HG03558 (cell line): ENCODE results near the gene DYTN.

Experiments used
- ATAC-seq: cut with Tn5 transposase; IDR thresholded peaks from one replicate; pipeline ENCODE4 v1.9.1; 2021; ENCODE audit warnings: moderate number of reproducible peaks; ENCODE audit not compliant: unreplicated experiment; ENCODE audit errors: extremely low read depth

Gene DYTN

DNA sequence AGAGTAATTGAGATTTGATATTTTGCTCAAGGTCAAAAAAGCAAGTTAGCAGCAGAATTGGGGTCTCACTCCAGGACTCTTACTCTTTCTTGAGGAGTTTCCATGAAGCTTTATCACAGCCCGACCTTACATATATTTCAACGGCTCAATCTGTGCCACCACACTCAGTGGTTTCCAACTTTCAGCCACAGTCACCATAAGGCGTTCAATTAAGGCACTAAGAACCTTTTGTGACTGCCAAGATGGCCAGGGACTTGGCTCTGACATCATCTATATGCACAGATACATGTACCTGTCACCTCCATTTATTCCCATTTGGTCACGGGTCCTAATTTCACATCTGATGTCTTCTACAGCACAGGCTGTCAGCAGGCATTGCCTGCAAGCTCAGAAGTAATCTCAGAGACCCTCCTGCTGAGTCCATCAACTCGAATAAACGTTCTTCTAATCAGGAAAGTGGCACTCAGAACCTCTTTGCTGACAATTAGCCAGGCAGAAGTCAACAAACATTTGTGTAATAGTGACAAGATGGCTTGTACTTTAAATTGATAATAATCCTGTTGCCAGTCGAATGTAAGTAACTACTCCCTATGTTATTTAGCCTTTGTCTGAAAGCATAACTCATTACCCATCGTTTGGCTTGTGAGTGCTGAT, 16.1 kb downstream of the DYTN start:
- no peak for ATAC-seq

DNA sequence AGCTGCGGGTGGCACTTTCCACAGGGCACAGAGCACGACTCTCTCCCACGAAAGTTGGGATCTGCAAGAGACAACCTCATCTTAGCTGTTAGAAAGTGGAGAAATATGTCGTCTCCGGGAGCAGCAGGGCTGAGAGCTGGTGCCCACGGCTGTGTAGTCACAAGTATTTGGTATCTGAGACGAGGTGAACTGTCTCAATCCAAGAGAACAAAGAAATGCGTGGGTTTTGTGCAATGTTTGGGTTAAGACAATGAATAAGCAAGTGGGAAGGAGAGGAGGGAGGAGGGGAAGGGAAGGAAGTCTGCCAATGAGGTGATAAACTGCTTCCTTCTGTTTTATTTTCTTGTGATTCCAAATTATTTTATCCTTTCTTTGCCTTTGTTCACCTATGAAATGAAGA, 18.0 kb downstream of the DYTN start:
- ATAC-seq = no peak

DNA sequence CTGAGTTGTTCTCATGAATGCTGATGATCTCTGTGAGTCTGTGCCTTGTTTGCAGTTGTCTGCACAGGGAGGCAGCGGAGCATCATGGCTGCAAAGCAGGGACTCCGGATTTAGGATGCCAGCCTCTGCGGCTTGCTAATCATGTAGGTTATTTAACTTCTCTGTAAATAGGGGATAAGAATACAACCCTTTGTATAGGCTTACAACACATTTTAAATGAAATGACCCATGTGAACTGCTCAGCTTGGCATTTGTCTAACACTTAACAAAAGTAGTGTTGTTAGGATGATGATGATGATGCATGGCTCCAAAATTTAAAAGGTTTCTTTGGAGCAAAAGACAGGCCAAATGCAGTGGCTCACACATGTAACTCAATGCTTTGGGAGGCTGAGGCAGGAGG, 19.4 kb downstream of the DYTN start:
- no peak for ATAC-seq

DNA sequence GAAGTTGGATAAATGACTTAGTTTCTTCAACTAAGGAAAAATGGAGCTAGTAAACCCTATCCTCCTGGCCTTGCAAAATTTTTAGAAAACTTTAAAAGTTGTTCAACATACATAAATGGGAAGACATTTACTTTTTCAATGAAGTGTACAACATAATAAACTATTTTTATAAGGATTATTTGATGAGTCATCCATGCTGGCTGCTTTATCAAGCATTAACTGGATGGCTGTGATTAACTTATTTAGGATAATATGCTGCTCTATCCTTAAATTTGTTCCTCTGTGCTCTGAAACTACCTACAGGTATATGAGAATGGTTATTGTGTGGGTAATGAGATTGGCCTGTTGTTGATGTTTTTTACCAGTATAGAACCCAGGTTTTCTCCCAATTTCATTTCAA, 21.3 kb downstream of the DYTN start:
- ATAC-seq = no peak

- ATAC-seq = no peak
These were observed 24.6 kb downstream of the DYTN start for GRCh38 chr2:206693399-206694137.

DNA sequence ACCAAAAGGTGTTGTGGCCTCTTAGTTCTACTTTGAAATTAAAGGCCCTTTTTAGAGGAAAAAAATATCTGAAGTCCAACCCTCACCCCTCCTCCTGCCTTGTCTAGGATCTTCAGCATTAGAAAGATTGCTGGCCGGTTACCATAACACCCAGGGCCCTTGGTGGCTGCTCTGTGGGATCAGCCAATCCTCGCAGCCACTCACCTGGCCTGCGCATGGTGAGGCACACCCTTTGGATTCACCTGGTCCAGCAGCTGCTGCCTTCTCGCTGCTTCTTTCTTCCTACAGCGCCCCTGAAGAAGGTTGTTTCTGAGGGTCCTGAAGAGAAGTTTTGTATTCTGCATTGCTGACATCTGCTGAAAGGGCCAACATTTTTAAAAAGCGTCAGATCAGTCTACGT, 25.2 kb downstream of the DYTN start:
- no peak for ATAC-seq

- ATAC-seq = no peak
These were observed 29.2 kb downstream of the DYTN start for GRCh38 chr2:206688990-206689389.

GRCh38 chr2:206688453-206688852, 29.7 kb downstream of the DYTN start:
- no peak for ATAC-seq

DNA sequence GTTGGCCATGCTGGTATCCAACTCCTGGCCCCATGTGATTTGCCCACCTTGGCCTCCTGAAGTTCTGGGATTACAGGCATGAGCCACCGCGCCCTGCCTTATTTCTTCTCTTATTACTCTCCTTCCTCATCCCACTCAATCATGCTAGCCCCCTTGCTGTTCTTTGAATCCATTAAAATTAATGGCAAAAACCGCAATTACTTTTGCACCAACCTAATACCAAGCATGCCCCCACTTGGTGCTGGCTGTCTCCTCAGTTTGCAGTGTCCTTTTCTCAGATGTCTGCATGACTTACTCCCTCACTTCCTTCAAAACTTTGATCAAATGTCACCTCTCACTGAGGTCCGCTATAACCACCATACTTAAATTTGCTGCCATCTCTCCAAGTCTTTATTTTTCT, 34.6 kb downstream of the DYTN start:
- ATAC-seq = no peak

- ATAC-seq = no peak
These were observed 47.5 kb downstream of the DYTN start for GRCh38 chr2:206670531-206671319.

GRCh38 chr2:206665251-206665650, 52.9 kb downstream of the DYTN start:
- no peak for ATAC-seq

DNA sequence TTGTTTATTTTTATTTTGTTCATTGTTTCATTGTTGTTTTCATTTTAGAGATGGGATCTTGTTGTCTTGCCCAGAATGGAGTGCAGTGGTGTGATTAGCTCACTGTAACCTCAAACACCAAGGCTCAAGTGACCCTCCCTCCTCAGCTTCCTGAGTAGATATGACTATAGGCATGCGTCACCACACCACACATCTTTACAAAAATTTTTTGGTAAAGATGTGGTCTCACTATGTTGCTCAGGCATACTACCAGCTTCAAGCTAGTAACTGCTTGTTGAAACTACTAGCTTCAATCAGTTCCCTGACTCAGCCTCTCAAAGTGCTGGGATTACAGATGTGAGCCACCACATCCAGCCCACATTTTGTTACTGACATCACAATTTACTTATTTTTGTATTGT, 61.1 kb downstream of the DYTN start:
- no peak for ATAC-seq

DNA sequence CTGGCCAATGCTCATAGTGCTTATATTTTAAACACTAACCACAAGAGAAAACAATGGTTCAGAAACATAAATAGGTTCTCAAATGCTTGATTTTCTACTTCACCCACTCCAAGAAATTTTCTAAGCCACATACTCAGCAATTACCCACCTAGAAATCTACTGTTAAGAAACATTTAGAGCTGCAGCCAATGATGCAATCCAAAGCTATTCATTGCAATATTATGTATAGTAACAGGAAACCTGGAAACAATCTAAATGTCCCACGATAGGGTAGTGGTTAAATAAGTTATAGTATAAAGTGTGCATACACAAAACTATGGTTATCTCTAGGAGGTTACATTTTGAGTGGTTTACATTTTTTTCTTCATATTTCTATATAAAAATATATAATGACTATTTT, 70.2 kb downstream of the DYTN start:
- ATAC-seq = no peak

DNA sequence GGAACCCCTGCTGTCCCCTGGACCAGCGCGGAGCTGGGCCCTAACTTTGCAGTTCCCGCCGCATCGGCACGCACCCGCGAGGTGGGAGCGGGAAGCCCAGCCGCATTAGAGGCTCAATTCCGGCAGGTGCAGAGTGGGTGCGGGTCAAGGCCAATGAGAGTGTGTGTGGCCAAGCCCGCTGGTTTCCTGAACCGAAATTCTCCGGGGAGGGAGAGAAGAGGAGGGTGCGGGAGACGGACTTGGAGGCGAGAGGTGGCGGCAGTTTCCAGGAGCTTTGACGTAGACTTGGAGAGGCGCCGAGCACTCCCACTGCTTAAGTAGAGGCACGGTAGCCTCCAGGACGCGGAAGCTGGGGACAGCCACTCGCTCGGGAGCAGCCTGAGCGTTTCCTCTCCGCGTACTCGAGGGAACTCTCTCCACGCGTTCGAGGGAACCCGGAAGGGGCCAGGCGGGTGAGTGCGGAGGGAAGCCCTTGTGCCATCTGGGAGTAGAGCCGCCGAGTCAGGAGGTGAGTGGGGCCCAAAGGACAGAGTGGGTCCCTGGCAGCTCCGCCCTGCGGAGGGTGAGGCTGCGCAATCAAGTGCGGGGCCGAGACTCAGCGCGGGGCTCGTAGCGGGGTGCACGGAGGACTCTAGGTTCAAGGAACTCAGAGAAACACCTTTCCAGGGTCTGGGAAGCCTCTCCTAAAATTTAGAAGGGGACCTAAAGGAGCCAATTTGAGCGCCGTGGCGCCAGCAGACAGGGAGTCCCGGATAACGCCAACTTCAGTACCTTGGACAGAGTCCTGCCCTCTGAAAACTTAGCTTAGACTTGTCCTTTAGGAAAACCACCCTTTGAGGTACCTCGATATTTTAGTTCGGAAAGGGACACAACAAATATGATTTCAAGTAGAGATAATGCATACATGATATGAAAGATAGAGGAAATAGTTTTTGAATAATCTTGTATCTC, 75.8 kb downstream of the DYTN start, which contains the start of gene FAM237A:
Gene FAM237A (plus strand): TSS at position 413 of the 951 bp plus-strand sequence. CDS start 1,750 bp downstream, outside the sequence.
- ATAC-seq = no peak

DNA sequence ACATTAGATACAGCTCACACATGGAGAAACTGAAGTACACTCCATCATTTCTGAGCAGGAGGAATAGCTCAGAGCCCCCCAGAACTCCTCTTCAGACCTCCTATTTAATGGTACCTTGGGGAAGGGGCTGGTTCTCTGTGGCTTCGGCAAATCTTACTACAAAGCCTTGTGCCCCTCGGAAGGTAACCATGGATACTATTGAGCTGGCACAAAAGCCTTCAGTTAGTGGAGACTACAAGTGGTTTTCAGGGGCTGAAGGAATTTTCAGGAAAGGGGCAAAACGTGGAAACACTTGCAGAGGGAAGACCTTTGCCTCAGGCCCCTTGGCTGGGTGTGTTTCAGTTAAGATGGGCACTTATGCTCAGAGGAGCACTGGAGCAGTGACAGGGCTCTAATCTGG, 77.0 kb downstream of the DYTN start:
- ATAC-seq = no peak

GRCh38 chr2:206639636-206640035, 78.6 kb downstream of the DYTN start:
- ATAC-seq = no peak

- ATAC-seq = no peak
These were observed 83.2 kb downstream of the DYTN start for GRCh38 chr2:206635015-206635414.

- ATAC-seq = no peak
These were observed 86.9 kb downstream of the DYTN start for GRCh38 chr2:206631340-206631739.

- ATAC-seq = no peak
These were observed 90.6 kb downstream of the DYTN start for GRCh38 chr2:206627632-206628031.

- no peak for ATAC-seq
These were observed 92.1 kb downstream of the DYTN start for GRCh38 chr2:206626108-206626507.
